IMR-90 (cell line): ENCODE data around the gene FOXS1. TPM values are rescaled to one million over a fixed set of nuclear protein-coding genes. Genes with fewer than 3 reads are reported as not detected.

Experiments
- ATAC-seq: fragments of 200-7000 bp; cut with Tn5 transposase; 2 replicates; pipeline ENCODE4 v1.9.1; 2020; ENCODE audit warnings: low read depth, mild to moderate bottlenecking, moderate library complexity
- BruUV-seq: library from RNA; stranded (reverse); fragments of 400-500 nt; replicated peaks from 2 replicates; lab custom pipeline; 2021; lab: Mats Ljungman, UMichigan
- CTCF ChIA-PET: fragments of 300-600 bp; formaldehyde crosslinking; extraction: SDS; loops from one replicate; lab custom pipeline; 2021; ENCODE audit warnings: antibody characterized with exemption; lab: Yijun Ruan, JAX
- POLR2A ChIA-PET: fragments of 300-600 bp; sonication (Branson Sonifier 250); formaldehyde crosslinking; loops from one replicate; lab custom pipeline; 2022; ENCODE audit warnings: antibody characterized with exemption; ENCODE audit not compliant: unreplicated experiment; lab: Charles Lee
- DNase-seq: peaks from one replicate; pipeline ENCODE4 v3.0.0; 2013
- H2AFZ ChIP-seq: replicated peaks from 2 replicates; pipeline ENCODE3; 2013; ENCODE audit warnings: low read length, mild to moderate bottlenecking; ENCODE audit not compliant: poor library complexity
- H2AK5ac ChIP-seq: 2 replicates; pipeline ENCODE4 v1.6.1; 2013; ENCODE audit warnings: low read depth, low read length, inconsistent platforms
- H2AK9ac ChIP-seq: replicated peaks from 2 replicates; pipeline ENCODE3; 2013; ENCODE audit warnings: mild to moderate bottlenecking, low read depth, low read length, moderate library complexity; ENCODE audit not compliant: poor library complexity
- H2BK120ac ChIP-seq: 2 replicates; pipeline ENCODE4 v1.6.1; 2013; ENCODE audit warnings: low read depth, low read length, inconsistent platforms
- H2BK15ac ChIP-seq: 3 replicates; pipeline ENCODE4 v1.6.1; 2013; ENCODE audit warnings: low read depth, low read length, inconsistent platforms
- H2BK20ac ChIP-seq: 2 replicates; pipeline ENCODE4 v1.6.1; 2013; ENCODE audit warnings: low read depth, mild to moderate bottlenecking, inconsistent platforms, low read length, moderate library complexity
- H2BK5ac ChIP-seq: 2 replicates; pipeline ENCODE4 v1.6.1; 2013; ENCODE audit warnings: mild to moderate bottlenecking, low read depth, low read length, inconsistent platforms; ENCODE audit not compliant: poor library complexity, severe bottlenecking
- H3K14ac ChIP-seq: replicated peaks from 2 replicates; pipeline ENCODE4 v1.6.1; 2013; ENCODE audit warnings: low read depth, low read length, inconsistent platforms
- H3K18ac ChIP-seq: 2 replicates; pipeline ENCODE4 v1.6.1; 2013; ENCODE audit warnings: low read depth, low read length, control low read depth
- H3K23ac ChIP-seq: 2 replicates; pipeline ENCODE4 v1.6.1; 2013; ENCODE audit warnings: low read depth, low read length, inconsistent platforms
- H3K27ac ChIP-seq: 2 replicates; pipeline ENCODE4 v1.5.1; 2013; ENCODE audit warnings: mild to moderate bottlenecking, control low read depth, low read length; ENCODE audit not compliant: insufficient read depth
- H3K27me3 ChIP-seq: 2 replicates; pipeline ENCODE4 v1.6.1; 2013; ENCODE audit warnings: low read length; ENCODE audit not compliant: control insufficient read depth, insufficient read depth
- H3K36me3 ChIP-seq: 2 replicates; pipeline ENCODE4 v1.6.1; 2013; ENCODE audit warnings: low read length, mixed read lengths; ENCODE audit not compliant: control insufficient read depth, insufficient read depth
- H3K4ac ChIP-seq: 2 replicates; pipeline ENCODE4 v1.6.1; 2013; ENCODE audit warnings: low read depth, low read length, inconsistent platforms
- H3K4me1 ChIP-seq: 2 replicates; pipeline ENCODE4 v1.6.1; 2013; ENCODE audit warnings: low read length, mixed read lengths; ENCODE audit not compliant: control insufficient read depth, insufficient read depth
- H3K4me2 ChIP-seq: 2 replicates; pipeline ENCODE4 v1.6.1; 2013; ENCODE audit warnings: low read depth, mild to moderate bottlenecking, control low read depth, low read length, moderate library complexity
- H3K4me3 ChIP-seq: 2 replicates; pipeline ENCODE4 v1.5.1; 2013; ENCODE audit warnings: low read depth, mild to moderate bottlenecking, control low read depth, low read length, moderate library complexity; ENCODE audit not compliant: insufficient read depth
- H3K56ac ChIP-seq: 2 replicates; pipeline ENCODE4 v1.6.1; 2013; ENCODE audit warnings: low read length, inconsistent platforms; ENCODE audit not compliant: insufficient read depth; ENCODE audit errors: extremely low read depth
- H3K79me1 ChIP-seq, 2 experiments: 2 replicates each; pipeline ENCODE4 v1.6.1; 2013; ENCODE audit warnings: low read length in 2 of 2, inconsistent platforms in 1 of 2, low read depth in 1 of 2
- H3K9ac ChIP-seq: 2 replicates; pipeline ENCODE4 v1.6.1; 2013; ENCODE audit warnings: low read depth, low read length, control low read depth
- H3K9me1 ChIP-seq: 2 replicates; pipeline ENCODE4 v1.6.1; 2013; ENCODE audit warnings: low read length, inconsistent platforms; ENCODE audit not compliant: insufficient read depth
- H3K9me3 ChIP-seq: 2 replicates; pipeline ENCODE4 v1.6.1; 2013; ENCODE audit warnings: low read length; ENCODE audit not compliant: control insufficient read depth, insufficient read depth
- H4K20me1 ChIP-seq: 2 replicates; pipeline ENCODE4 v1.6.1; 2013; ENCODE audit warnings: low read length, inconsistent platforms; ENCODE audit not compliant: insufficient read depth
- H4K5ac ChIP-seq: 2 replicates; pipeline ENCODE4 v1.6.1; 2013; ENCODE audit warnings: mild to moderate bottlenecking, low read depth, low read length, control low read depth
- H4K8ac ChIP-seq, 2 experiments: 2 replicates each; pipeline ENCODE4 v1.6.1; 2013; ENCODE audit warnings: low read depth in 2 of 2, low read length in 2 of 2, control low read depth in 1 of 2, inconsistent platforms in 1 of 2
- H4K91ac ChIP-seq: 2 replicates; pipeline ENCODE4 v1.6.1; 2013; ENCODE audit warnings: low read depth, low read length, inconsistent platforms; ENCODE audit not compliant: insufficient read depth
- CHD1 ChIP-seq: IDR thresholded peaks from 2 replicates; pipeline ENCODE4 v1.6.1; 2012; ENCODE audit warnings: low read depth, low read length, improper control_type of control experiment
- WGBS, 2 experiments: methylation state at CpG; one replicate each; pipeline versions ENCODE4 v1.1.5 to v1.1.7; 2013; ENCODE audit warnings: missing lambda C conversion rate in 2 of 2; ENCODE audit not compliant: insufficient read length in 1 of 2; ENCODE audit errors: extremely low coverage in 2 of 2; 5-methylcytosine and 5-hydroxymethylcytosine counted together
- dilution Hi-C: fragments of 300-500 bp; cut with HindIII; formaldehyde crosslinking; loops from one replicate; pipeline ENCODE4 v1.14.3; 2018; ENCODE audit warnings: low sequenced_read_pairs; ENCODE audit not compliant: unreplicated experiment
- in situ Hi-C: fragments of 300-500 bp; cut with MboI; formaldehyde crosslinking; loops from 3 replicates; pipeline ENCODE4 v1.14.3; 2019; ENCODE audit warnings: low sequenced_read_pairs, inconsistent platforms, mixed read lengths
- intact Hi-C: fragments of 100-400 bp; cut with micrococcal nuclease; formaldehyde crosslinking; loops from 2 replicates; pipeline ENCODE4 v1.10.0; 2022
- polyA plus RNA-seq, 3 experiments: library from polyadenylated mRNA; depleted of rRNA; stranded (reverse); fragments of >200 nt; gene quantifications; 2 replicates each; pipeline ENCODE4 v1.2.3, GENCODE V29; 2012; ENCODE audit warnings: low replicate concordance in 1 of 3
- total RNA-seq: library from RNA; depleted of rRNA; stranded (reverse); fragments of >200 nt; gene quantifications from 2 replicates; pipeline ENCODE4 v1.2.3, GENCODE V29; 2012

The FOXS1 gene
- total and polyA plus RNA-seq, 2 of the 4 experiments (the other 2 are of a cell fraction): not detected

DNA sequence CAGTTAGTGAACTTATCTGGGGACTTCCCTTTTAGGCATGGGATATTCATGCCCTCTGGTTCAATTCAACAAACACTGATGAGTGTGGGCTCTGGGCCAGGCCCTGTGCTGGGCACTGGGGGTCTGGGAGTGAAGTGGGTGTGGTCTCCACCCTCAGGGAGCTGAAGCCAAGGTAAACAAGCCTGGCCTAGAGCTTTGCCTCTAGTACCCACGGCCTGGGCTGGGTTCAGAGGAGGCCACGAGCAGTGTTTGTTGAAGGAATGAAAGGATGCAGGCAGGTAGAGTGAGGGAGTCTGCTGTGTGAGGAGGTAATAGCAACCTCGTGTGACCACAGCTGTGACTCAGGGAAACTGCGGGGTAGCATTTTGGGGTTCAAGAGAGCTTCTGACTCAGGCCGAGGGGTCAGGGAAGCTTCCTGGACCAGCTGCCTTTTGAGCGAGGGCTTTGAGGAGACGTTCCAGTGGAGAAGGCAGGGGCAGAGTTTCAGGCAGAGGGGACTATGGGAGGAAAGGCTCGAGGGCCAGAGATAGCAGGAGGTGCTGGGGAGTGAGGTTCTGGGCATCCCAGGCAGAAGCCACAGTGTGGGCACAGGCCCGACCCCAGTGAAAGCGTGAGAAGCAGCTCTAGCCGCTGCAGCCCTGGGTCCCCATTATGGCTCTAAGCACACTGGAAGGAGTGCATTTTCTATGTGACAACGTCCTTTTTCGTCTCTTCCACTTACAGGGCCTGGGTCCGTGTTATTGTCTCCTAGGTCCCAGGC, 20.7 kb downstream of the FOXS1 start:
- Histone ChIP-seq H3K9ac (no peak overlapping the region), H4K91ac (no peak overlapping the region), H2BK5ac (no peak overlapping the region), H2BK120ac (no peak overlapping the region), H4K8ac (no peak overlapping the region), H4K5ac (no peak overlapping the region), H3K14ac (no peak overlapping the region), H3K27ac (no peak overlapping the region), H3K4me2 (no peak overlapping the region), H2BK20ac (no peak overlapping the region), H3K9me1 (no peaks in the 10 kb centered on the region), H2AK9ac (peak overlapping the region; percentile 65), H3K4ac (no peak overlapping the region), H3K56ac (no peak overlapping the region), H3K27me3 (peaks cover 3% of the 10 kb centered on the region), H3K23ac (no peak overlapping the region), H3K9me3 (no peaks in the 10 kb centered on the region), H3K18ac (no peak overlapping the region), H4K20me1 (no peaks in the 10 kb centered on the region), H3K4me3 (no peak overlapping the region), H3K36me3 (no peaks in the 10 kb centered on the region), H3K4me1 (no peaks in the 10 kb centered on the region), H3K79me1 (no peaks in the 10 kb centered on the region; a peak in 1 of 4 replicates), H2AK5ac (no peak overlapping the region), H2AFZ (no peak overlapping the region), H2BK15ac (no peak overlapping the region)
- ChIA-PET CTCF (no interaction called here), POLR2A (no interaction called here)
- TF ChIP-seq CHD1: no peak
- DNase-seq (no peak), ATAC-seq (no peak)
- in situ Hi-C loops: loop anchor here (5.0 to 25.0 kb wide), 4 partner anchors 130 to 838 kb away; partner anchors contain the start of genes C20orf203 and PDRG1
- 86% methylated on average over 10 of the region's 14 CpGs; no CpG with 5 or more reads in 1 of the 2 experiments for WGBS, 2 experiments
- no TSS peak for BruUV-seq
- dilution Hi-C loops: no loop called here
- intact Hi-C loops: loop anchor here (5.0 kb wide), 1 partner anchor 383 kb away; the partner anchor contains the start of genes PLAGL2 and POFUT1
